Activated CD8-positive, alpha-beta T cell treated with anti-CD3 and anti-CD28 coated beads for 36 hours (primary cell): ENCODE results near the gene SLC38A10. TPM values are rescaled to one million over a fixed set of nuclear protein-coding genes. Genes with fewer than 3 reads are reported as not detected.
A peak's percentile ranks its signal among the peaks of the same experiment; 100 is the strongest.
"Not testable (repeated sequence)": the region's sequence is repeated elsewhere in the genome, so short reads cannot be mapped to it uniquely, and the experiment has no call there.

Source experiments
- ATAC-seq: fragments of 200-7000 bp; cut with Tn5 transposase; one replicate; pipeline ENCODE4 v1.10.0; 2021; ENCODE audit warnings: mild to moderate bottlenecking, moderate library complexity
- CTCF ChIA-PET: fragments of 350-600 bp; sonication (Branson Sonifier 250); formaldehyde crosslinking; loops from one replicate; lab custom pipeline; 2021; ENCODE audit warnings: antibody characterized with exemption; lab: Charles Lee
- POLR2A ChIA-PET: fragments of 350-600 bp; sonication (Branson Sonifier 250); formaldehyde crosslinking; loops from one replicate; lab custom pipeline; 2021; ENCODE audit warnings: antibody characterized with exemption; lab: Charles Lee
- DNase-seq: peaks from one replicate; pipeline ENCODE4 v3.0.0-alpha.2; 2020
- H3K27ac Mint-ChIP-seq: one replicate; pipeline ENCODE4 v1.8.0; 2021; ENCODE audit warnings: mild to moderate bottlenecking, mixed read lengths
- H3K27me3 Mint-ChIP-seq: one replicate; pipeline ENCODE4 v1.8.0; 2021; ENCODE audit warnings: mixed read lengths
- H3K36me3 Mint-ChIP-seq: one replicate; pipeline ENCODE4 v1.8.0; 2021; ENCODE audit warnings: low read depth, mixed read lengths
- H3K4me1 Mint-ChIP-seq: one replicate; pipeline ENCODE4 v1.8.0; 2021; ENCODE audit warnings: low read depth, mixed read lengths
- H3K4me3 Mint-ChIP-seq: one replicate; pipeline ENCODE4 v1.8.0; 2021; ENCODE audit warnings: mild to moderate bottlenecking, moderate library complexity, mixed read lengths
- H3K9me3 Mint-ChIP-seq: one replicate; pipeline ENCODE4 v1.8.0; 2021; ENCODE audit warnings: mixed read lengths
- CTCF ChIP-seq: fragments of 200-600 bp; IDR thresholded peaks from one replicate; pipeline ENCODE4 v1.8.0; 2022; ENCODE audit warnings: antibody characterized with exemption, mild to moderate bottlenecking
- intact Hi-C: fragments of 100-400 bp; cut with micrococcal nuclease; formaldehyde crosslinking; loops from one replicate; pipeline ENCODE4 v1.10.0; 2022
- total RNA-seq, 2 experiments: library from RNA; stranded (reverse); gene quantifications; one replicate each; pipeline ENCODE4 v1.2.3, GENCODE V29; 2021

SLC38A10 gene
- total RNA-seq, 2 experiments from 2014 or later, result 42.7 to 45.4 TPM

GRCh38 chr17:81311946-81312345 lies 16.8 kb upstream of the SLC38A10 start:
- Mint-ChIP-seq H3K4me1 (peaks cover 4% of the 10 kb centered on the region), H3K27ac (no peak overlapping the region), H3K9me3 (no peaks in the 10 kb centered on the region), H3K4me3 (no peak overlapping the region), H3K36me3 (no peaks in the 10 kb centered on the region), H3K27me3 (peaks cover 3% of the 10 kb centered on the region)
- no peak for TF ChIP-seq CTCF
- intact Hi-C loops, result no loop called here
- DNase-seq (no peak), ATAC-seq (no peak)
- CTCF ChIA-PET, result no interaction called here
- POLR2A ChIA-PET, result no interaction called here

GRCh38 chr17:81310949-81311550 lies 15.9 kb upstream of the SLC38A10 start:
- Mint-ChIP-seq H3K27me3 (peaks cover 3% of the 10 kb centered on the region), H3K27ac (no peak overlapping the region), H3K36me3 (no peaks in the 10 kb centered on the region), H3K9me3 (no peaks in the 10 kb centered on the region), H3K4me1 (peaks cover 4% of the 10 kb centered on the region), H3K4me3 (no peak overlapping the region)
- ATAC-seq, result no peak
- no peak for TF ChIP-seq CTCF
- POLR2A ChIA-PET, result no interaction called here
- DNase-seq, result no peak
- intact Hi-C loops, result no loop called here
- CTCF ChIA-PET, result interaction anchor here (1.2 kb wide), 1 partner anchor 11 kb away, joined by 3 read pairs; no protein-coding TSS in a partner anchor

- Mint-ChIP-seq H3K36me3 (no peaks in the 10 kb centered on the region), H3K9me3 (no peaks in the 10 kb centered on the region), H3K27me3 (peaks cover 3% of the 10 kb centered on the region), H3K4me3 (no peak overlapping the region), H3K27ac (no peak overlapping the region), H3K4me1 (peaks cover 4% of the 10 kb centered on the region)
- no peak for TF ChIP-seq CTCF
- ChIA-PET CTCF (interaction anchor here (0.7 to 1.2 kb wide), 2 partner anchors 12 to 18 kb away, joined by 3 to 4 read pairs; no protein-coding TSS in a partner anchor), POLR2A (no interaction called here)
- intact Hi-C loops, result no loop called here
- DNase-seq, result no peak
- ATAC-seq, result no peak
Measured at GRCh38 chr17:81309859-81310839, 15.0 kb upstream of the SLC38A10 start.

- CTCF ChIA-PET, result interaction anchor here (0.7 kb wide), 1 partner anchor 17 kb away, joined by 4 read pairs; no protein-coding TSS in a partner anchor
- Mint-ChIP-seq H3K4me3 (no peak overlapping the region), H3K4me1 (peaks cover 4% of the 10 kb centered on the region), H3K9me3 (no peaks in the 10 kb centered on the region), H3K27ac (no peak overlapping the region), H3K36me3 (no peaks in the 10 kb centered on the region), H3K27me3 (peaks cover 3% of the 10 kb centered on the region)
- peak; percentile 92 for ATAC-seq
- intact Hi-C loops, result no loop called here
- POLR2A ChIA-PET, result interaction anchor here (0.6 kb wide), 1 partner anchor 14 kb away, joined by 3 read pairs; the partner anchor contains the start of gene SLC38A10
- DNase-seq, result peak; percentile 78
- peak; percentile 41 for TF ChIP-seq CTCF
Measured at GRCh38 chr17:81309140-81309858, 14.2 kb upstream of the SLC38A10 start.

GRCh38 chr17:81308784-81309139 lies 13.7 kb upstream of the SLC38A10 start:
- H3K4me1 Mint-ChIP-seq, H3K9me3 Mint-ChIP-seq, H3K27me3 Mint-ChIP-seq, DNase-seq, H3K27ac Mint-ChIP-seq, H3K4me3 Mint-ChIP-seq, H3K36me3 Mint-ChIP-seq, CTCF ChIA-PET, ATAC-seq, intact Hi-C loops: not testable (repeated sequence)
- POLR2A ChIA-PET, result interaction anchor here (0.6 kb wide), 1 partner anchor 14 kb away, joined by 3 read pairs; the partner anchor contains the start of gene SLC38A10
